Tracheal epithelial cell (primary cell): ENCODE results near the gene PPIL4. TPM values are rescaled to one million over a fixed set of nuclear protein-coding genes. Genes with fewer than 3 reads are reported as not detected.

Source experiments
- total RNA-seq: library from RNA; depleted of rRNA; stranded (reverse); fragments of >200 nt; gene quantifications from 2 replicates; pipeline ENCODE4 v1.2.1, GENCODE V29; 2014

The PPIL4 gene, protein sequence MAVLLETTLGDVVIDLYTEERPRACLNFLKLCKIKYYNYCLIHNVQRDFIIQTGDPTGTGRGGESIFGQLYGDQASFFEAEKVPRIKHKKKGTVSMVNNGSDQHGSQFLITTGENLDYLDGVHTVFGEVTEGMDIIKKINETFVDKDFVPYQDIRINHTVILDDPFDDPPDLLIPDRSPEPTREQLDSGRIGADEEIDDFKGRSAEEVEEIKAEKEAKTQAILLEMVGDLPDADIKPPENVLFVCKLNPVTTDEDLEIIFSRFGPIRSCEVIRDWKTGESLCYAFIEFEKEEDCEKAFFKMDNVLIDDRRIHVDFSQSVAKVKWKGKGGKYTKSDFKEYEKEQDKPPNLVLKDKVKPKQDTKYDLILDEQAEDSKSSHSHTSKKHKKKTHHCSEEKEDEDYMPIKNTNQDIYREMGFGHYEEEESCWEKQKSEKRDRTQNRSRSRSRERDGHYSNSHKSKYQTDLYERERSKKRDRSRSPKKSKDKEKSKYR
- 21.2 and 21.5 TPM in 2 replicates for total RNA-seq

DNA sequence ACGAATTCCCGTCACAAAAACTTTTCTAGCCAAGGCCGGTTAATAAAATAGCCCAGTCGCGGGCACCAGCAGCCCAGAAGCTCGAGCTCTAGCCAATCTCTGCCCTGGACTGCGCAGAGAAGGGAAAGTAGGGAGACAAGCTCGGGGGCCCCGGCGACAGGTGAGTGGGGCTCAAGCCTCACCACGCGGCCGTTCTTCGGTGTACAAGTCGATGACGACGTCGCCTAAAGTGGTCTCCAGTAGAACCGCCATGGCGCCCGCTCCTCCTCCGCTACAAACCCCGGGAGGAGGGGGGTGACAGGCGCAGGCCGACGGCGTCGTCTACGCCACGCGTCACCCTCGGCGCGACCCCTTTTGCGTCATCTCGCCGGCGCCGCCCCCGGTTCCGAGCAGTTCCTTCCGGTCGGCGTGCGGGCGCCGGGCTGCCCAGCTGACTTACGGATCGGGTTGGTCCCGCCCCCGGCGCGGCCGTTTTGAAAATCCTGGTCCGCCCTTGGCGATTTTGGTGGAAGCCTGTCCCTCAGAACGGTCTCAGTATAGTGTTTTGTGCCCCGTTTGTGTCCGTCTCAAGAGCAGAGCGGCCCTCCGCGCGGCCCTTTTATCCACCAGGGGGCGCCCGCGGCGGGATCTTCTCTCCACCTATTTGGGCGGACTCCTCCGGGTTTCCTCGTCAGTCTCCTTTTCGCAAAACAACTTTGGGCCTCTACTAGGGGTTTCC lies at the start of gene PPIL4:
Gene PPIL4, minus strand, starts transcription at position 290 of the 718 bp plus-strand sequence. Its CDS starts 38 bp downstream, at position 252.

DNA sequence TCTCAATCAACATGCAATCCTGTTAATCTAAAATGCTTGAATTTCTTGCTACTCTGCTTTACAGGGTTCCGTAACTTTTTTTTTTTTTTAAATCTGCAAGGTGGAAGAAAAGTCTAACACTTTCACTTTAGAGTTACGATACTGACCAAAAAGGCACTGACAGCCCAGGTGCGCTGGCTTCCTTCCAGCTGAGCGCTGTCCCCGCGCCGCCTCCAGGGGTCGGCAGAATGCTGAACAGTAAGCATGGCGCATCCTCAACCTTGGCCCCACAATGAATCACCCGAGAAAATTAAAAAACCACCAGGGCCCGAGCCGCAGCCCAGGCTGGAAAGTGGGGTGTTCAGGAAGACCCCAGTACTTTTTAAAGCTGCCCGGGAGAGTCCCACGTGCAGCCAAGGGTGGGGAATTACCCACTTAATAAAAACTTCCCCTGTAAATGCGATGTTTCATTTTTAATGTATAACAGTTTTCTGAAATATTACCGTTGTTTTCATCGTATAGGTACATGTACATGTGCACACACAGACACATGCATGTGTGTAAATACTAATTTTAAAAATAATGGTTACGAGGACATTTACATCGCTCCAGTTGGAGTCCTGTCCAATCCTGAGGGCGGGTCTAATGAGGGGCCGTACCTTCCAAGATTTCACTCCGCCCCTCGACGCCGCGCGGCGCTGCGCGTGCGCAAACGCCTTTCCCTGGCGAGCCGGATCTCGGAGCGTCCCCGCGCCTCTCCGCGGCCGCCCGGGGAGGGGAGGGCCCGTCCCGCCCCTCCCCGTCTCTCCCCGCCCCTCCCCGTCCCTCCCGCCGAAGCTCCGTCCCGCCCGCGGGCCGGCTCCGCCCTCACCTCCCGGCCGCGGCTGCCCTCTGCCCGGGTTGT lies 19.9 kb upstream of the PPIL4 start, which contains the start of gene GINM1:
Gene GINM1, plus strand, starts transcription at position 849 of the 883 bp plus-strand sequence. CDS start 40 bp downstream, outside the sequence.

DNA sequence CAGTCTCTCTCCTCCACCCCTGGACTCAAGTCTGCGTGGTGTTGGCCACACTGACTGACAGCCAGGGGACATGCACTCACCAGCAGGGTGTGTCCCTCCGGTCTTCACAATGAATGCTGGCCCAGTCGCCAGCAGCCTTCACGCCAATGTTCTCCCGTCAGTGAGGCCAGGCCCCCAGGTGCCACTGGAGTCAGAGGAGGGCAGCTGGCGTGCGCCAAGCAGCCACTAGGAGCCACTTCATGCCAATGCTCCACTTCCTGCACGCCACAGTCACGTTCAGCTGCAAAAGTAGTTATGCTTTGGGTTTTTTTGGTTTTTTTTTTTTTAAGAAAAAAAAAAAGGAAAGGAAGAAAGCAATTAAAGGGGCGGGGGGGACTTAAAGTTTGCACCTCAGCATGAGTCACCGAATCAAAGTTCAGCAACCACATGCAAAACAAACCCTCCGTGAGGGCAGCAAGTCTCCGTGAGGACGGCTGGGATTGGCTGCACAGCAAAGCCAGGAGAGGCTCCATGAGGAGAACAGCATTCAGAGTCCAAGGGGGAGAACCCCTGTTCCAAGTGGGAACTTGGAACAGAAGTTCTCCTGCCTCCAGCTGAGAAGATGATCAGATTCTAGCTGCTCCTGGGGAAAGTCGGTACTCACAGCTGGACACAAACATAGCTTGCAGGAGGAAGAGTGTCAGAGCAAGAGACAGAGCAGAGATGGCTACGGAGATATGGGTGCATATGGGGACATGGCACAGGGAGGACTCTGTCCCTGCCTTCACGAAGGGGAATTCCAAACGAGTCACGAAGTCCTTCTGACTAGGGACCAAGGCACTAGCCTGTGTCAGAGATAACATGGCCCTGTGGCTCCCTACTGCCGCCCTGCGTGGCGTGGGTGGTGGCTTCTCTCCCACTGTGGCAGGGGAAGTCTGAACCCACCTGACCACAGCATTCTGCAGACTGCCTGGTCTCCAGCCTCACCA lies 60.8 kb downstream of the PPIL4 start, which contains the start of gene ZC3H12D:
Gene ZC3H12D, minus strand, starts transcription at position 282 of the 968 bp plus-strand sequence. CDS start 10,471 bp downstream, outside the sequence.

Other genes with a start within 250 kb of the PPIL4 start
- 18.6 and 30.1 TPM in 2 replicates for gene TAB2, start 228.3 kb downstream of the PPIL4 start, total RNA-seq
- under 0.01 and 0.24 TPM in 2 replicates for gene SUMO4, start 145.8 kb downstream of the PPIL4 start, total RNA-seq
- gene ZC3H12D, start 61.0 kb downstream of the PPIL4 start, total RNA-seq: under 0.01 TPM in 1 of 2 replicates, not detected in the other
- gene GINM1, start 20.3 kb upstream of the PPIL4 start, total RNA-seq: 33.0 and 45.8 TPM in 2 replicates
- 17.5 and 27.5 TPM in 2 replicates for gene KATNA1, start 102.7 kb upstream of the PPIL4 start, total RNA-seq
- 7.2 and 12.4 TPM in 2 replicates for gene LATS1, start 172.1 kb upstream of the PPIL4 start, total RNA-seq
- gene NUP43, start 200.5 kb upstream of the PPIL4 start, total RNA-seq: 19.0 and 19.6 TPM in 2 replicates
- 129 and 183 TPM in 2 replicates for gene PCMT1, start 203.7 kb upstream of the PPIL4 start, total RNA-seq